Nasal cavity respiratory epithelium epithelial cell of viscerocranial mucosa (primary cell): ENCODE results near the gene RBFA. TPM values are rescaled to one million over a fixed set of nuclear protein-coding genes. Genes with fewer than 3 reads are reported as not detected.

ENCODE experiments used
- total RNA-seq: library from RNA; depleted of rRNA; stranded (reverse); fragments of >200 nt; gene quantifications from 2 replicates; pipeline ENCODE4 v1.2.3, GENCODE V29; 2014

The RBFA gene, protein sequence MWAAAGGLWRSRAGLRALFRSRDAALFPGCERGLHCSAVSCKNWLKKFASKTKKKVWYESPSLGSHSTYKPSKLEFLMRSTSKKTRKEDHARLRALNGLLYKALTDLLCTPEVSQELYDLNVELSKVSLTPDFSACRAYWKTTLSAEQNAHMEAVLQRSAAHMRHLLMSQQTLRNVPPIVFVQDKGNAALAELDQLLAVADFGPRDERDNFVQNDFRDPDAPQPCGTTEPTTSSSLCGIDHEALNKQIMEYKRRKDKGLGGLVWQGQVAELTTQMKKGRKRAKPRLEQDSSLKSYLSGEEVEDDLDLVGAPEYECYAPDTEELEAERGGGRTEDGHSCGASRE
- total RNA-seq = 23.3 and 40.3 TPM in 2 replicates

DNA sequence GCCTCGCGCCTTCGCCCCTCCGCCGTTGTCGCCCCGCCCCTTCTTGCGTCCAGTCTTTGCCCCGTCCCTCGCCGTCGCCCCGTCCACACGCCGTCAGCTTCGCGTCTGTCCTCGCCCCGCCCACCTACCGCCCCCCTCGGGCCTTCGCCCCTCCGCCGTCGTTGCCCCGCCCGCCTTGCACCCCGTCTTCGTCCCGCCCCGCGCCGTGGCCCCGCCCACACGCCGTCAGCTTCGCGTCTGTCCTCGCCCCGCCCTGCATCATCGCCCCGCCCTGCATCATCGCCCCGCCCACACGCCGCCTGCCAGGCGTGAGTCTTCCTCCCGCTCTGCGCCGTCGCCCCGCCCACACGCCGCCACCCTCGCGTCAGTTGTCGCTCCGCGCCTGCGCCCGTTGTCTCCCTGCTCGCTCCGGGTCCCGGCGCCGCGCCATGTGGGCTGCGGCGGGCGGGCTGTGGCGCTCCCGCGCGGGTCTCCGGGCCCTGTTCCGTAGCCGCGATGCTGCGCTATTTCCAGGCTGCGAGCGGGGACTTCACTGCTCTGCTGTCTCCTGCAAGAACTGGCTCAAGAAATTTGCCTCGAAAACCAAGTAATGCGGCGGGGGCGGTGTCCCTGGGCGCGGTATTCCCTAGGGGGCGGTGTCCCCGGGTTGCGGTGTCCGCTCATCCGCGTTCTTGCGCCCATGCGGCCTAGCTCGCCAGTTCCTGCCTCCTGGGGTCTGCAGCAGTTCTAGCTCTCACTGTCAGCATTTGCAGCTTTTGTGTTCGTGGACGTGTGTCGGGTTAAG, at the start of gene RBFA:
Gene RBFA, plus strand, starts transcription at position 367 of the 784 bp plus-strand sequence. Its CDS starts 62 bp downstream, at position 429.

DNA sequence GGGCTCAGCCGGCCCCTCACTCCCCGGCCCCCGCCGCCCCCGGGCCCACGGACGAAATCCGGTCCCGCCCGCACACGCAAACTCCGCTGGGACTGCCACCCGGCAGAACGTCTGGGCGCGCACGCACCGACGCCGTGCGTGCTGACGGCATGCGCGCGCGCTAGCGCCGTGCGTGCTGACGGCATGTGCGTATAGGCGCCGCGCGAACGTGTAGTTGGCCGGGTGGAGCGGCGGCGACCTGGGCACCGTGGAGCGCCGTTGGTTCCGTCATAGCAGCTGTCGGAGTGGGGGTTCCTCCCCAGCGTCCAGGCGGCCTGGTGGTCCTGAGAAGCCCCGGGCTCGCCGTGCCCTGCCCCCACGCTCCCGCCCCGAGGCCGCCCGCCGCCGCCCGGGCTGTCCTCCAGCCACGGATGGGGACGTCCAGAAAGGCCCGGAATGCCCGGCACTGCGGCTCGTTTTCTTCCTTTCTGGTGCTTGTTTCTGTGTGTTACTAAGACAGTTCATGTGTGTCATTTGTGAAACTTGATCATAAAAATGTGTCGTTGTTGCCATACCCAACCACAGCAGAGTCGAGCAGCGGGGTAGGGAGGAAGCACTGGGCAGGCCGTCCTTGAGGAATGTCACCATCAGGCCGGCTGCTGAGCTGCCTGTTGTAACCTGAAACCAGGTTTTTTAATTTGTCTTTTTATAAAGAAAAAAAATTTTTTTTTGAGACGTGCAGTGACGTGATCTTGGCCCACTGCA, 45.6 kb upstream of the RBFA start, which contains the start of gene TXNL4A:
Gene TXNL4A, minus strand, starts transcription at position 113 of the 744 bp plus-strand sequence. CDS start 171 bp downstream, outside the sequence.

Other genes with a start within 250 kb of the RBFA start
- gene KCNG2, start 236.5 kb upstream of the RBFA start, total RNA-seq = not detected in 2 replicates
- gene SLC66A2, start 82.8 kb upstream of the RBFA start, total RNA-seq = 42.0 and 45.9 TPM in 2 replicates
- gene HSBP1L1, start 69.8 kb upstream of the RBFA start, total RNA-seq = 19.7 and 24.9 TPM in 2 replicates
- 34.9 and 39.7 TPM in 2 replicates for gene TXNL4A, start 45.9 kb upstream of the RBFA start, total RNA-seq
- 27.3 and 30.1 TPM in 2 replicates for gene ADNP2, start 74.8 kb downstream of the RBFA start, total RNA-seq
- 15.7 and 34.5 TPM in 2 replicates for gene PARD6G, start 213.1 kb downstream of the RBFA start, total RNA-seq